Fibroblast of lung (primary cell): ENCODE results near the gene COL4A2.

ENCODE experiments used
- CTCF ChIP-seq, 2 donors: IDR thresholded peaks in 1 of 2; conservative IDR thresholded peaks in 1 of 2; 1 replicate in 1 of 2; 2 replicates in 1 of 2; pipeline ENCODE4 v1.5.1; 2011 to 2012; ENCODE audit warnings: low read length in 2 of 2, control low read depth in 1 of 2, inconsistent platforms in 1 of 2, low read depth in 1 of 2, mild to moderate bottlenecking in 1 of 2
- EZH2 ChIP-seq: IDR thresholded peaks from 2 replicates; pipeline ENCODE4 v1.5.1; 2012; ENCODE audit warnings: low read length, control low read depth, mild to moderate bottlenecking; ENCODE audit errors: missing control alignments

GRCh38 chr13:110379905-110380341 is 72.8 kb downstream of the COL4A2 start:
- no peak for TF ChIP-seq CTCF (conservative IDR thresholded peaks at IDR 0.05 in 1 of 2, IDR thresholded peaks at IDR 0.05 in 1 of 2; ENCODE audit: low read depth in 1 of 2, low read length in 2 of 2)
- TF ChIP-seq EZH2: no peak
